ENCODE data around the gene BICRAL.
"Not testable (repeated sequence)": the region's sequence is repeated elsewhere in the genome, so short reads cannot be mapped to it uniquely, and the experiment has no call there.

The BICRAL gene

DNA sequence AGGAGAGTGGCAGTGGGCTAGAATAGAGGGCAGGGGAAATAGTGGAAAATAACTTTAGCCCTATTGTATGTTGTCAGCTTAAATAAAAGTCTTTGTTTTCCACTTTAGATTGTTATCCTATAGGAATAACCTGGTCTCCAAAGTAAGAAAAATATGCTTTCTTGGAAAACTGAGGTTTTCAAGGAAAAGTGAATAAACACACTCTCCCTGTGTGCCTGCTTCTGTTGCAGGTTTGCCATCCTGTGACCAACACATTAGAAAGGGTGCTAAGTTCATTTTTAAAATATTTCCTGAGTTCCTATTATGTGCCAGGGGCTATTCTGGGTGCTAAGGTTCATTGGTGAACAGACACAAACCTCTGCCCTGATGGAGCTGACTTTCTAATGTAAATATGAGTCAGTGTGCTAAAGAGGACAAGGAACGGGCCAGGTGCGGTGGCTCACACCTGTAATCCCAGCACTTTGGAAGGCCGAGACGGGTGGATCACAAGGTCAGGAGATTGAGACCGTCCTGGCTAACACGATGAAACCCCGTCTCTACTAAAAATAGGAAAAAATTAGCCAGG is 23.5 kb downstream of the BICRAL start:
- H3K27ac ChIP-seq: no peak overlapping the region

DNA sequence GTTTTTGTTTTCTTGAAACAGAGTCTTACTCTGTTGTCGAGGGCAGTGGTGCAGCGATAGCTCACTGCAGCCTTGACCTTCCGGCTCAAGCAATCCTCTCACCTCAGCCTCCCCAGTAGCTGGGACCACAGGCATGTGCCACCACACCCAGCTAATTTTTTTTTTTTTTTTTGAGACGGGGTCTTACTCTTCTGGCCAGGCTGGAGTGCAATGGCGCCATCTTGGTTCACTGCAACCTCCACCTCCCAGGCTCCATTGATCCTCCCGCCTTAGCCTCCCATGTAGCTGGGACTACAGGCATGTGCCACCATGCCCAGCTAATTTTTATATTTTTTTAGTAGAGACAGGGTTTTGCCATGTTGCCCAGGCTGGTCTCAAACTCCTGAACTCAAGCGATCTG is 24.5 kb downstream of the BICRAL start:
- H3K27ac ChIP-seq: not testable (repeated sequence)

More for the DNA sequence above, 23.5 kb downstream of the BICRAL start:
- TF ChIP-seq CTCF (conservative IDR thresholded peaks at IDR 0.05): no peak
- no peak for TF ChIP-seq ZFX (IDR thresholded peaks at IDR 0.05)

GRCh38 chr6:42808492-42809483 is 26.9 kb downstream of the BICRAL start:
- TF ChIP-seq ZFX (IDR thresholded peaks at IDR 0.05): no peak
- TF ChIP-seq CTCF (conservative IDR thresholded peaks at IDR 0.05): no peak
- H3K27ac ChIP-seq: no peak overlapping the region

- TF ChIP-seq CTCF (conservative IDR thresholded peaks at IDR 0.05): no peak
- TF ChIP-seq ZFX (IDR thresholded peaks at IDR 0.05): no peak
These were observed 31.3 kb downstream of the BICRAL start for GRCh38 chr6:42813074-42813645.

DNA sequence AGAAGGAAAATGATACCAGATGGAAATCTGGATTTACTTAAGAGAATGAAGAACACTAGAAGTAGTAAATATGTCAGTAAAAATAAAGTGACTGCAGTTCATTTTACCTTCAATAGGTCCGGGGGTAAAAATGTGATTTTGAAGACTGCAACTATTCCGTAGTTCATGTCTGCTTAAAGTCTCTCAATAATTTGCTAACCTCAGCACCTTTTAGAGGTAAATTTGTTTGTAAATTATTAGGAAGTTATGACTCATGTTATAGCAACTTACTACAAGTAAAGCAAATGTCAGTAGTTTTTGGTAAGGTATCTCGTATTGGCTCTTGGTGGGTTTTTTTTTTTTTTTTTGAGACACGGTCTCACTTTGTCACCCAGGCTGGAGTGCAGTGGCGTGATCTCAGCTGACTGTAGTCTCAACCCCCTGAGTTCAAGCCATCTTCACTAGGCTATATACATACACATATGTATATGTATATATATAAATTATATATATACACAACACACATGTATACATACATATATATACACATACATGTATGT is 32.1 kb downstream of the BICRAL start:
- TF ChIP-seq CTCF (conservative IDR thresholded peaks at IDR 0.05) (no peak), ZFX (IDR thresholded peaks at IDR 0.05) (no peak)
- no peak overlapping the region for H3K27ac ChIP-seq

More at GRCh38 chr6:42813074-42813645, 31.3 kb downstream of the BICRAL start:
- no peak overlapping the region for H3K27ac ChIP-seq

DNA sequence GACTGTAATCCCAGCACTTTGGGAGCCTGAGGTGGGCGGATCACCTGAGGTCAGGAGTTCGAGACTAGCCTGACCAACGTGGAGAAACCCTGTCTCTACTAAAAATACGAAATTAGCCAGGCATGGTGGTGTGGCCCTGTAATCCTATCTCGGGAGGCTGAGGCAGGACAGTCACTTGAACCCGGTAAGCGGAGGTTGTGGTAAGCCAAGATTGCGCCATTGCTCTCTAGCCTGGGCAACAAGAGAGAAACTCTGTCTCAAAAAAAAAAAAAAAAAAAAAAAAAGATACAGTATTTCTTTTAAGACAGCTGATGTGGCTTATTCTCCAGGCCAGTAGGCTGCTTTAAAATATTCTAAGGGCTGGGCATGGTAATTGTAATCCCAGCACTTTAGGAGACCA is 33.9 kb downstream of the BICRAL start:
- not testable (repeated sequence) for H3K27ac ChIP-seq

DNA sequence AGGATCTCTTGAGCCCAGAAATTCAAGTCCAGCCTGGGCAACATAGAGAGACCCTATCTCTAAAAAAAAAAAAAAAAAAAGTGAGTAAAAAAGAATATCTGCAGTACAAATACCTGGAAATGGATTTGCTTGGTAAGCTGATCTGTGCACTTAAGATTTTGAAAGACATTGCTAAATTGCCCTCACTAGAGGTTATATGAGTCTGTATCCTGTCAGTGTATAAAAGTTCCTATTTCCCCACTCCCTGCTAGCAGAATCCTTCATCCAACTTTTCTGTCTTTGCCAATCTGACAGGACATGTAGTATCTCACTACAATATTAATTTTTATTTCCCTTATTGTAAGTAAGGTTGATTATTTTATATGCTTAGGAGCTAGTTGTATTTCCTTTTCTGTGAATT is 36.1 kb downstream of the BICRAL start:
- TF ChIP-seq CTCF (conservative IDR thresholded peaks at IDR 0.05): no peak
- no peak for TF ChIP-seq ZFX (IDR thresholded peaks at IDR 0.05)

DNA sequence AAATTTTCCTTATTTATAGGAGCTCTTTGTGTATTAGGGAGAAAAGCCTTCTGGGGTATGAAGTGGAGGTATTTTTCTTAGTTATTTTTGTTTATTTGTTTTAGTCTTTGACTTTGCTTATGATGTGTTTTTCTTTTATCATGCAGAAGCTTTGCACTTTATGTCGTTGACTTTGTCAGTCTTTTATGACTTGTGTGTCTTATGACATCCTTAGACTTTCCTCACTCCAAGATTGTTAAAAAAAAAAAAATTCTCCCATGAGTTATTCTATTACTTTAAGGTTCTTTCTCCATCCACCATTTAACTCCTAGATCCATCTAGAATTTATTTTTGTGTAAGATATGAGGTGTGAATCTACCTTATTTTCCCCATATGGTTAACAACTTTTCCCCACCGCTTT is 36.6 kb downstream of the BICRAL start:
- TF ChIP-seq ZFX (IDR thresholded peaks at IDR 0.05) (no peak), CTCF (conservative IDR thresholded peaks at IDR 0.05) (no peak)
- no peak overlapping the region for H3K27ac ChIP-seq

More for the DNA sequence above, 36.1 kb downstream of the BICRAL start:
- no peak overlapping the region for H3K27ac ChIP-seq
